Caco-2 (cell line): ENCODE results near the gene CDH13. TPM values are rescaled to one million over a fixed set of nuclear protein-coding genes. Genes with fewer than 3 reads are reported as not detected.

Experiments
- BruUV-seq: library from RNA; stranded (reverse); fragments of 400-500 nt; replicated peaks from 2 replicates; lab custom pipeline; 2021; lab: Mats Ljungman, UMichigan
- CTCF ChIA-PET: fragments of 300-600 bp; sonication (Branson Sonifier 250); formaldehyde crosslinking; loops from one replicate; lab custom pipeline; 2022; ENCODE audit warnings: antibody characterized with exemption; lab: Charles Lee
- POLR2A ChIA-PET: fragments of 300-600 bp; sonication (Branson Sonifier 250); formaldehyde crosslinking; loops from one replicate; lab custom pipeline; 2022; ENCODE audit warnings: antibody characterized with exemption; lab: Charles Lee
- DNase-seq, 2 experiments: peaks; one replicate each; pipeline versions ENCODE4 v3.0.0 to v3.0.0-alpha.2; 2020 to 2022
- H3K27me3 ChIP-seq: replicated peaks from 2 replicates; pipeline ENCODE4 v1.6.0; 2011; ENCODE audit warnings: low read length; ENCODE audit not compliant: control insufficient read depth, insufficient read depth
- H3K36me3 ChIP-seq: 2 replicates; pipeline ENCODE4 v1.5.1; 2011; ENCODE audit warnings: low read length; ENCODE audit not compliant: control insufficient read depth, insufficient read depth
- H3K4me1 ChIP-seq: fragments of 250-450 bp; sonication (Bioruptor Pico); 2 replicates; pipeline ENCODE4 v1.5.1; 2020; ENCODE audit warnings: mild to moderate bottlenecking
- H3K4me3 ChIP-seq: 2 replicates; pipeline ENCODE4 v1.5.1; 2011; ENCODE audit warnings: low read depth, mild to moderate bottlenecking, control low read depth, low read length
- H3K9me3 ChIP-seq: fragments of 250-450 bp; sonication (Bioruptor Pico); 2 replicates; pipeline ENCODE4 v1.5.1; 2020; ENCODE audit warnings: mild to moderate bottlenecking, moderate library complexity
- H3K27ac Mint-ChIP-seq: one replicate; pipeline ENCODE4 v1.8.0; 2022; ENCODE audit warnings: mixed read lengths; ENCODE audit not compliant: unreplicated experiment
- H3K27me3 Mint-ChIP-seq: one replicate; pipeline ENCODE4 v1.8.0; 2022; ENCODE audit warnings: mixed read lengths; ENCODE audit not compliant: insufficient read depth, unreplicated experiment
- H3K36me3 Mint-ChIP-seq: one replicate; pipeline ENCODE4 v1.8.0; 2022; ENCODE audit warnings: mild to moderate bottlenecking, mixed read lengths; ENCODE audit not compliant: insufficient read depth, unreplicated experiment
- H3K4me1 Mint-ChIP-seq: one replicate; pipeline ENCODE4 v1.8.0; 2022; ENCODE audit warnings: low read depth, mixed read lengths; ENCODE audit not compliant: unreplicated experiment
- H3K4me3 Mint-ChIP-seq: one replicate; pipeline ENCODE4 v1.8.0; 2022; ENCODE audit warnings: mild to moderate bottlenecking, moderate library complexity, mixed read lengths; ENCODE audit not compliant: unreplicated experiment
- H3K9me3 Mint-ChIP-seq: one replicate; pipeline ENCODE4 v1.8.0; 2022; ENCODE audit warnings: mixed read lengths; ENCODE audit not compliant: unreplicated experiment
- CTCF ChIP-seq, 2 experiments: fragments of 200-600 bp in 1 of 2; IDR thresholded peaks; 1 replicate in 1 of 2; 2 replicates in 1 of 2; pipeline versions ENCODE4 v1.5.1 to v1.8.0; 2011 to 2022; ENCODE audit warnings: antibody characterized with exemption in 1 of 2, control low read depth in 1 of 2, inconsistent platforms in 1 of 2, low read depth in 1 of 2, low read length in 1 of 2, mild to moderate bottlenecking in 1 of 2, moderate library complexity in 1 of 2; ENCODE audit not compliant: insufficient read depth in 1 of 2, severe bottlenecking in 1 of 2, unreplicated experiment in 1 of 2
- intact Hi-C: fragments of 100-400 bp; cut with micrococcal nuclease; formaldehyde crosslinking; loops from one replicate; pipeline ENCODE4 v1.10.0; 2022; ENCODE audit not compliant: unreplicated experiment
- total RNA-seq: library from RNA; stranded (reverse); gene quantifications from 2 replicates; pipeline ENCODE4 v1.2.3, GENCODE V29; 2022

The CDH13 gene
- total RNA-seq, 1 experiment from 2014 or later, result 2.2 TPM

GRCh38 chr16:83351846-83352245 is 725.1 kb downstream of the CDH13 start:
- no peak for TF ChIP-seq CTCF (IDR thresholded peaks at IDR 0.05; ENCODE audit: insufficient read depth in 1 of 2, low read depth in 1 of 2, low read length in 1 of 2, severe bottlenecking in 1 of 2, unreplicated experiment in 1 of 2)
- no peak overlapping the region for H3K4me3 Mint-ChIP-seq
- peaks cover 4% of the 10 kb centered on the region for H3K27me3 Mint-ChIP-seq
- H3K36me3 Mint-ChIP-seq, result no peaks in the 10 kb centered on the region
- H3K27ac Mint-ChIP-seq, result no peak overlapping the region
- no peak overlapping the region for H3K4me3 ChIP-seq
- POLR2A ChIA-PET, result no interaction called here
- no peaks in the 10 kb centered on the region for H3K4me1 Mint-ChIP-seq
- no peaks in the 10 kb centered on the region for H3K36me3 ChIP-seq
- H3K27me3 ChIP-seq, result no peaks in the 10 kb centered on the region; the same call in 1 of the 2 replicates
- no TSS peak for BruUV-seq
- H3K9me3 ChIP-seq, result no peaks in the 10 kb centered on the region
- DNase-seq, result no peak
- intact Hi-C loops, result no loop called here
- CTCF ChIA-PET, result no interaction called here
- H3K4me1 ChIP-seq, result no peaks in the 10 kb centered on the region
- H3K9me3 Mint-ChIP-seq, result no peaks in the 10 kb centered on the region

- intact Hi-C loops, result no loop called here
These were observed 726.5 kb downstream of the CDH13 start for GRCh38 chr16:83353241-83353640.

GRCh38 chr16:83354015-83354414 is 727.2 kb downstream of the CDH13 start:
- H3K4me1 ChIP-seq, result no peaks in the 10 kb centered on the region
- CTCF ChIA-PET, result no interaction called here
- H3K36me3 ChIP-seq, result no peaks in the 10 kb centered on the region
- Mint-ChIP-seq H3K9me3 (no peaks in the 10 kb centered on the region), H3K4me3 (no peak overlapping the region), H3K4me1 (no peaks in the 10 kb centered on the region), H3K36me3 (no peaks in the 10 kb centered on the region), H3K27ac (no peak overlapping the region), H3K27me3 (peaks cover 4% of the 10 kb centered on the region)
- DNase-seq, result no peak
- no peak for TF ChIP-seq CTCF (IDR thresholded peaks at IDR 0.05; ENCODE audit: insufficient read depth in 1 of 2, low read depth in 1 of 2, low read length in 1 of 2, severe bottlenecking in 1 of 2, unreplicated experiment in 1 of 2)
- H3K4me3 ChIP-seq, result no peak overlapping the region
- BruUV-seq, result no TSS peak
- intact Hi-C loops, result no loop called here
- no peaks in the 10 kb centered on the region for H3K9me3 ChIP-seq
- POLR2A ChIA-PET, result no interaction called here
- no peaks in the 10 kb centered on the region; the same call in 1 of the 2 replicates for H3K27me3 ChIP-seq

More at GRCh38 chr16:83353241-83353640, 726.5 kb downstream of the CDH13 start:
- DNase-seq, result no peak
- Mint-ChIP-seq H3K27ac (no peak overlapping the region), H3K9me3 (no peaks in the 10 kb centered on the region), H3K4me1 (no peaks in the 10 kb centered on the region), H3K36me3 (no peaks in the 10 kb centered on the region), H3K27me3 (peaks cover 4% of the 10 kb centered on the region), H3K4me3 (no peak overlapping the region)
- no peaks in the 10 kb centered on the region for H3K9me3 ChIP-seq
- H3K4me1 ChIP-seq, result no peaks in the 10 kb centered on the region
- BruUV-seq, result no TSS peak
- no peaks in the 10 kb centered on the region for H3K36me3 ChIP-seq
- ChIA-PET CTCF (no interaction called here), POLR2A (no interaction called here)
- no peak for TF ChIP-seq CTCF (IDR thresholded peaks at IDR 0.05; ENCODE audit: insufficient read depth in 1 of 2, low read depth in 1 of 2, low read length in 1 of 2, severe bottlenecking in 1 of 2, unreplicated experiment in 1 of 2)
- no peak overlapping the region for H3K4me3 ChIP-seq
- H3K27me3 ChIP-seq, result no peaks in the 10 kb centered on the region; the same call in 1 of the 2 replicates
